GM12801 (cell line): ENCODE measurements around the gene TAT.

Experiments used
- TF ChIP-seq, protein P1 (sequence below): IDR thresholded peaks from one replicate; pipeline ENCODE4 v1.5.1; 2011; ENCODE audit warnings: control low read depth; ENCODE audit not compliant: insufficient read length; ENCODE audit errors: extremely low read depth

Gene TAT

DNA sequence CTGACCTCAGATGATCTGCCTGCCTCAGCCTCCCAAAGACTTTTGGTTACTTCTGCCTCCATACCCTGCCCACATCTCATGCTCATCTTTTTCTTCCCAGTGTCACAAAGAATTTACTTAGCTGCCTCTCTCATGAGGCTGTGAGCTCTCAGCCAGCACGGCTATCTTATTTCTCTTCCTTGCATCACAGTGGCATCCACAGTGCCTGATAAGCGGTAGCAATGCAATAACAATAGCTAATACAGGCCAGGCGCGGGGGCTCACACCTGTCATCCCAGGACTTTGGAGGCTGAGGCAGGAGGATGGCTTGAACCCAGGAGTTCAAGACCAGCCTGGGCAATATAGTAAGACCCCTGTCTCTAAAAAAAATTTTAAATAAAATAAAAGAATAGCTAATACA lies 33.6 kb upstream of the TAT start:
- TF ChIP-seq, protein P1, sequence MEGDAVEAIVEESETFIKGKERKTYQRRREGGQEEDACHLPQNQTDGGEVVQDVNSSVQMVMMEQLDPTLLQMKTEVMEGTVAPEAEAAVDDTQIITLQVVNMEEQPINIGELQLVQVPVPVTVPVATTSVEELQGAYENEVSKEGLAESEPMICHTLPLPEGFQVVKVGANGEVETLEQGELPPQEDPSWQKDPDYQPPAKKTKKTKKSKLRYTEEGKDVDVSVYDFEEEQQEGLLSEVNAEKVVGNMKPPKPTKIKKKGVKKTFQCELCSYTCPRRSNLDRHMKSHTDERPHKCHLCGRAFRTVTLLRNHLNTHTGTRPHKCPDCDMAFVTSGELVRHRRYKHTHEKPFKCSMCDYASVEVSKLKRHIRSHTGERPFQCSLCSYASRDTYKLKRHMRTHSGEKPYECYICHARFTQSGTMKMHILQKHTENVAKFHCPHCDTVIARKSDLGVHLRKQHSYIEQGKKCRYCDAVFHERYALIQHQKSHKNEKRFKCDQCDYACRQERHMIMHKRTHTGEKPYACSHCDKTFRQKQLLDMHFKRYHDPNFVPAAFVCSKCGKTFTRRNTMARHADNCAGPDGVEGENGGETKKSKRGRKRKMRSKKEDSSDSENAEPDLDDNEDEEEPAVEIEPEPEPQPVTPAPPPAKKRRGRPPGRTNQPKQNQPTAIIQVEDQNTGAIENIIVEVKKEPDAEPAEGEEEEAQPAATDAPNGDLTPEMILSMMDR, result no peak

DNA sequence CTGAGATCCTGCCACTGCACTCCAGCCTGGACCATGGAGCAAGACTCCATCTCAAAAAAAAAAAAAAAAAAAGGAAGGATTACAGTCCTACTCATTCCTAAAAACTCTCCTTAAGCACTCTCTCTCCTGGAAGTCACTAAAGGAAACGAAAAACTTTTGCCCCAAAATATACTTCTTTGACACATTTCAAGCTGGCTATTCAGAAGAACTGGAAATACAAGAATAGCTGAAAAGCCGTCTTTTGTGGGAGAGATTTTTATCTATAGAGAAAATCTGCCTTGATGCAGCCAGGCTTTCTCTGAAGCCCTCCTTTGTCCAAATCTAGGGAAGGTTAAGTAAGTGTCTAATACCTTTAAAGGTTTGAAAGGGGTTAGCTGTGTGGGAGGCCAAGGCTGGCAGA lies 32.2 kb upstream of the TAT start:
- TF ChIP-seq, protein P1, result no peak

DNA sequence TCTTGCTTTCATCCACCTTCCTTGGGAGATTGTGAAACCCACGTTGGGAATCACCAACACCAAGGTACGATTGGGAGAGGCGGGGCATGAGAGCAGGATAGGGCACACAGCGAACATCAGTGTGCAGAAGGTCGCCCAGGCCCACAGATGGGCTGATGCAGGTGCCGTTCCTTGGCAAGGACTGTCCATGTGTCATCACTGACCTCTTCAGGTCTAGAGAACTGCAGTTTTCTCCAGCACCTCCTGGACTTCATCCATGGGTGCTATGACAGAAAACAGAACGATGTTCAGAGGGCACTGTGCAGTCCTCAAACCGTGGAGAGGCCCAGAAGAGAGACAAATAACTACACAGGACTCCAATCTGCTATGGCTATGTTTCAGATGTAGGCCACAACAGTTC lies 23.9 kb upstream of the TAT start:
- TF ChIP-seq, protein P1, result no peak

DNA sequence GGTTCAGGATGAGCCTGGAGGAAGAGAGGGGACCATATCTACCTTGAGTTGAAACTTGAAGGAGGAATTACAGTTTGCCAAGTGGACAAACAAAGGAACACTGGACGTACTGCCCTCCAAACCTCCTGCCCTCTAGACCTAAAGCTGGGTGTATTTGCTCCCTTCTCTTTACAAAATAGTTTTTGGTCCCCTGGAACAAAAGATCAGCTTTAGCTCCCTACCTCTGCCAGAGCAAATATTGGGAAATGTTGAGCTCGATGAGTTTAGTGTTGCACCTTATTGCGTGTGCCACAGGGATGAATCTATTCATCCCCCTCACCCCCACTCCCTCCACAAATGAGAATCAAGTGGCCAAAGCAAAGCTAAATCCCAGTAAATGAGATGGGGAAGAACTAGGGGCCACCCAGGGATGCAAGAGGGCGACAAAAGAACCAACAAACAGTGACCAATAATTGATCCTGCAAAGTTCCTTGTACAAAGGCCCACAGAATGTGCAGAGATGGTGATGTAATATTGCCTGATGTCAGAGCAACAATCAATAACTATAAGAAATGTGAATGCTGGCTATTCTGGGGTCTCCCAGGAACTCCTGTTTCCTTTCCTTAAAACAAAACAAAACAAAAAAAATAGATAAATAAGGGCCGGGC lies 17.2 kb upstream of the TAT start:
- TF ChIP-seq, protein P1, result no peak

DNA sequence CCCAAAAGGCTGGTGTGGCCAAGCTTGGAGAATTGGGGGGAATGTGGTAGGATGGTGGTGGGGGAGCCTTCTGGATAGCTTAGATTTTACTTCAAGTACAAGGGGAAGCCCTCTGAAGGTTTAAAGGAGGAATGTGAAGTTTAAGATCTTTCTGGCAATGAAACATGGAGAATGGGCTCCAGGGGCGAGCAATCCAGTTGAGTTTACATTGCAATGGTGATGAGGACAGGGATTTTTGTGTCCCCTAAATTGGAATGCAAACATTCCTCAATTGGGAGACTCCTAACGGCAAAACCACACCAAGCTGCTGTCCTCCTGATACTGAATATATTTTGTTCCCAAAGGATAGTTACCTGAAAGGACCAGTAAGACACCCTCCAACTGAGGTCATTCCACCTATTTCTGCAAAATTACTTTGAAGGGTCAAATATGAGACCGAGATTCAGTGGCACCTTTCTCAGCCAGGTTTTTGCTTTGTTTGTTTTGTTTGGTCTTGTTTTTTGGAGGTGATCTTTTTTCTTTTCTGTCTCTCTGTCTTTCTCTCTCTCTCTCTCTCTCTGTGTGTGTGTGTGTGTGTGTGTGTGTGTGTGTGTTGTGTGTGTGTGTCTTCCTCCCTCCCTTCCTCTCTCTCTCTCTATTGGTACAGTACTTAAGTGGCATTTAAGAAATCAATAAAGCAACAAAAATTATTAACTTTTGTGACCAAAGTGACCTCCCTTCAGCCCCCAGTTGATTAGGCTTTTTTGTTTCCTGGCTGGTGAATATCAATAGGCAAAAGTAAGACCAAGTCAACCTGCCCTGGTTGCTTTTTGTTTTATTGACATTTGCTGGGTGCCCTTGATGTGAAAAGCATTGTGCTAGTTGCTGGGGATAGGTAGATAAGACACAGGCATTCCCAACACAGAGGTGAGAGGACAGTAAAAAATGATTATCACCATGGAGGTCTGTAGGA lies 16.4 kb upstream of the TAT start:
- TF ChIP-seq, protein P1, result no peak

DNA sequence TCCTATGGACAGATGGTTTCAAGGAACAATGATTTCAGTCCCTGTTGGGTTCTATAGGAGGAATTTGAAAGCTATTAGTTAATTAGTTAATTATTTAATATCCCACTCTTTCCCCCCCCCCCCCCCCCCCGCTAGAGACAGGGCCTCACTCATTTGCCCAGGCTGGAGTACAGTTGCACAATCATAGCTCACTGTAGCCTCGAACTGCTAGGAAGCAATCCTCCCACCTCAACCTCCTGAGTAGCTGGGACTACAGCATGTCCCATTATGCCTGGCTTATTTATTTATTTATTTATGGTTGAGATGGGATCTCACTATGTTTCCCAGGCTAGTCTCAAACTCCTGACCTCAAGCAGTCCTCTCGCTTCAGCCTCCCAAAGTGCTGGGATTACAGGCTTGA lies 15.0 kb upstream of the TAT start:
- TF ChIP-seq, protein P1, result no peak

DNA sequence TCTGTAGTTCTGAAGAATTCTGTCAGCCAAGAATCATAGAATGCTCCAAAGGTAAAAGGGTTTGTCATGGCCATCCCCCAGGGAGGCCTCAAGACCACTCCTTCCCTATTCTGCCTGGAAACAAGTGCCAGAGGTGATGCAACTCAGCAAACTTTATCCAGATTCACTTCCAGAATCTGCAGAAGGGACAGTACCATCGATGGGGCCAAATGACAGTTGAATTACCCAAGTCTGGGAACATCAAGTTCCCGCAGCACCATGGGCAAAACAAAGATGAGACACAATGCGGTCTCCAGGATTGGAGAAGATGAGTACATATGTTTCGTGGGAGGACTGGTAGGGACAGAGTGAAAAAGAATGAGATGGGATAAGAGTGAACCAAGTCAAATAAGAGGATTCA lies 13.7 kb upstream of the TAT start:
- TF ChIP-seq, protein P1, result no peak
